ENCODE results near the gene ZSWIM5. TPM values are rescaled to one million over a fixed set of nuclear protein-coding genes. Genes with fewer than 3 reads are reported as not detected.
A peak's percentile ranks its signal among the peaks of the same experiment; 100 is the strongest.

The ZSWIM5 gene
- total RNA-seq, 1 donor from 2014 or later, result 4.1 TPM

- H3K9me3 ChIP-seq, result no peaks in the 10 kb centered on the region
- TF ChIP-seq CTCF (IDR thresholded peaks at IDR 0.05), result no peak
- H3K4me3 ChIP-seq, result no peak overlapping the region
- ATAC-seq (no peak), DNase-seq (peak; percentile 41)
- peaks cover 27% of the 10 kb centered on the region for H3K36me3 ChIP-seq
- no peaks in the 10 kb centered on the region for H3K27me3 ChIP-seq
- intact Hi-C loops (cut with DNase I), result loop anchor here (10.0 kb wide), 1 partner anchor 481 kb away; the partner anchor contains the start of gene TESK2
- H3K27ac ChIP-seq, result no peak overlapping the region
- H3K4me1 ChIP-seq, result peaks cover 22% of the 10 kb centered on the region
Observed at GRCh38 chr1:45013551-45014209, 192.7 kb downstream of the ZSWIM5 start.

GRCh38 chr1:45012639-45013278 lies 193.6 kb downstream of the ZSWIM5 start:
- ATAC-seq (peak; percentile 58), DNase-seq (peak; percentile 91)
- H3K4me3 ChIP-seq, result peak overlapping the region; percentile 100
- TF ChIP-seq CTCF (IDR thresholded peaks at IDR 0.05), result no peak
- H3K9me3 ChIP-seq, result no peaks in the 10 kb centered on the region
- H3K27me3 ChIP-seq, result no peaks in the 10 kb centered on the region
- H3K36me3 ChIP-seq, result peaks cover 36% of the 10 kb centered on the region
- H3K27ac ChIP-seq, result peak overlapping the region; percentile 83
- peaks cover 22% of the 10 kb centered on the region for H3K4me1 ChIP-seq
- intact Hi-C loops (cut with DNase I), result loop anchor here (10.0 kb wide), 1 partner anchor 482 kb away; the partner anchor contains the start of gene TESK2

- Histone ChIP-seq H3K36me3 (peaks cover 44% of the 10 kb centered on the region), H3K27ac (peak within 1 kb of the TSS; percentile 83), H3K9me3 (no peaks in the 10 kb centered on the region), H3K4me3 (peak within 1 kb of the TSS; percentile 100), H3K27me3 (no peaks in the 10 kb centered on the region), H3K4me1 (peaks cover 22% of the 10 kb centered on the region)
- ATAC-seq (peak; percentile 92), DNase-seq (peak; percentile 94)
- intact Hi-C loops (cut with DNase I), result loop anchor here (10.0 kb wide), 1 partner anchor 483 kb away; the partner anchor contains the start of gene TESK2
- TF ChIP-seq CTCF (IDR thresholded peaks at IDR 0.05), result no peak
Observed at GRCh38 chr1:45011837-45012638, 194.4 kb downstream of the ZSWIM5 start, which contains the start of gene UROD. TSS of gene UROD (plus strand) at chr1:45012254. CDS start at chr1:45012266, 12 bp downstream.

GRCh38 chr1:45010855-45011811 lies 195.3 kb downstream of the ZSWIM5 start, which contains the start of gene HECTD3:
TSS of gene HECTD3 (minus strand) at chr1:45011324. CDS start at chr1:45011257, 67 bp downstream.
- H3K4me1 ChIP-seq, result peaks cover 22% of the 10 kb centered on the region
- H3K9me3 ChIP-seq, result no peaks in the 10 kb centered on the region
- H3K27me3 ChIP-seq, result no peaks in the 10 kb centered on the region
- H3K27ac ChIP-seq, result peak within 1 kb of the TSS; percentile 83
- no peak for TF ChIP-seq CTCF (IDR thresholded peaks at IDR 0.05)
- H3K4me3 ChIP-seq, result peak within 1 kb of the TSS; percentile 100
- DNase-seq, result peak; percentile 89
- peak; percentile 86 for ATAC-seq
- peaks cover 53% of the 10 kb centered on the region for H3K36me3 ChIP-seq
- intact Hi-C loops (cut with DNase I), result loop anchor here (10.0 kb wide), 1 partner anchor 484 kb away; the partner anchor contains the start of gene TESK2

Measured in upper lobe of right lung (tissue), 1 donor.